ENCODE results near the gene C17orf78. TPM values are rescaled to one million over a fixed set of nuclear protein-coding genes. Genes with fewer than 3 reads are reported as not detected.

The C17orf78 gene
- total and polyA plus RNA-seq, 2 of the 13 experiments (the other 11 are each of a cell fraction or from before 2014, with no cell fraction given), result not detected

DNA sequence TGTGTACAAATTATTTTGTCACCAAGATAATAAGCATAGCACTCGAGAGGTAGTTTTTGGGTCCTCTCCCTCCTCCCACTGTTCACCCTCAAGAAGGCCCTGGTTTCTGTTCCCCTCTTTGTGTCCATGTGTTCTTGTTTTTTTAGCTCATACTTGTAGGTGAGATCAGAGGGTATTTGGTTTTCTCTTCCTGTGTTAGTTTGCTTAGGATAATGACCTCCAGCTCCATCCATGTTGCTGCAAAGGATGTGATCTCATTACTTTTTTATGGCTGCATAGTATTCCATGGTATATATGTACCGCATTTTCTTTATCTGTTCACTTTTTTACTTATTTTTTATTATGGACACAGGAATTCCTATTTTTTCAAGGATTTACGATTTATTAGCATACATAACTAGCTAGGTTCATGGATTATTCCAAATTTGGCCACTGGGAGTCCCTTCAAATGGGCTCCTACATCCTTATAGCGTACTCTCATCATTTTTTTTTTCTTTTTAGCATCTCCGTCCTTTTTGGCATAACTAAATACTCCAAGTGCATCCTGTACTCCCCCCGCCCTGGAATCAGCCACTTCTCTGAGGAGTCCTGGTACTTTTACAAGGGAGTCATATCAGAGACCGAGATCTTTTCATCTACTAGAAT, 38.2 kb downstream of the C17orf78 start:
- in situ Hi-C loops (cut with HindIII; ENCODE audit: extremely low pct_ligation_motif_present, low pct_unique_long_range_greater_than_20kb) (no loop called here), intact Hi-C loops (cut with micrococcal nuclease; ENCODE audit: unreplicated experiment) (no loop called here)
- Histone ChIP-seq H3K27ac (ENCODE audit: extremely low read length, insufficient read depth, low read length) (no peak overlapping the region), H3K36me3 (replicated peaks in 1 of 2; ENCODE audit: control insufficient read depth in 1 of 2, insufficient read depth in 2 of 2, low read length in 2 of 2) (peaks cover 4 to 21% of the 10 kb centered on the region in 2 experiments; a peak in 4 of 5 replicates), H3K4me2 (ENCODE audit: low read depth, low read length) (no peak overlapping the region), H3K27me3 (ENCODE audit: control insufficient read depth in 1 of 2, insufficient read depth in 2 of 2, low read length in 2 of 2) (no peaks in the 10 kb centered on the region), H3K79me2 (ENCODE audit: insufficient read depth, low read length) (no peaks in the 10 kb centered on the region), H3K4me1 (ENCODE audit: insufficient read depth, low read length) (no peaks in the 10 kb centered on the region), H2AFZ (ENCODE audit: low read length) (no peak overlapping the region), H4K20me1 (ENCODE audit: insufficient read depth, low read length) (no peaks in the 10 kb centered on the region), H3K4me3 (replicated peaks in 1 of 3; ENCODE audit: insufficient read depth in 1 of 3, low read depth in 2 of 3, low read length in 3 of 3) (no peak overlapping the region), H3K9me3 (ENCODE audit: low read length) (no peaks in the 10 kb centered on the region), H3K9ac (ENCODE audit: insufficient read depth, low read depth, low read length) (no peak overlapping the region)
- 96% methylated on average over 7 of the region's 7 CpGs for WGBS (ENCODE audit: low lambda C conversion rate)
- no peak for FAIRE-seq
- ATAC-seq, result no peak
- no TSS peak for BruUV-seq (replicated peaks)
- CTCF ChIA-PET (ENCODE audit: low intra/inter-chr PET ratio, low total read pairs), result no interaction called here
- TF ChIP-seq TAF15 (IDR thresholded peaks at IDR 0.05; ENCODE audit: low read depth, low read length, poor library complexity, severe bottlenecking) (no peak), NFIC (IDR thresholded peaks at IDR 0.05; ENCODE audit: low read length) (no peak), MEIS1 (CRISPR knock-in tag; IDR thresholded peaks at IDR 0.05; ENCODE audit: borderline replicate concordance) (no peak), SOX6 (IDR thresholded peaks at IDR 0.05) (no peak), SOX6 (CRISPR knock-in tag; IDR thresholded peaks at IDR 0.05) (no peak), ZNF446 (CRISPR knock-in tag; IDR thresholded peaks at IDR 0.05) (no peak)
- TF ChIP-seq, protein P1, sequence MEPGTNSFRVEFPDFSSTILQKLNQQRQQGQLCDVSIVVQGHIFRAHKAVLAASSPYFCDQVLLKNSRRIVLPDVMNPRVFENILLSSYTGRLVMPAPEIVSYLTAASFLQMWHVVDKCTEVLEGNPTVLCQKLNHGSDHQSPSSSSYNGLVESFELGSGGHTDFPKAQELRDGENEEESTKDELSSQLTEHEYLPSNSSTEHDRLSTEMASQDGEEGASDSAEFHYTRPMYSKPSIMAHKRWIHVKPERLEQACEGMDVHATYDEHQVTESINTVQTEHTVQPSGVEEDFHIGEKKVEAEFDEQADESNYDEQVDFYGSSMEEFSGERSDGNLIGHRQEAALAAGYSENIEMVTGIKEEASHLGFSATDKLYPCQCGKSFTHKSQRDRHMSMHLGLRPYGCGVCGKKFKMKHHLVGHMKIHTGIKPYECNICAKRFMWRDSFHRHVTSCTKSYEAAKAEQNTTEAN (CRISPR knock-in tag; conservative IDR thresholded peaks at IDR 0.05), result no peak
- DNase-seq (ENCODE audit: low spot score), result no peak
- POLR2A ChIA-PET, result no interaction called here

DNA sequence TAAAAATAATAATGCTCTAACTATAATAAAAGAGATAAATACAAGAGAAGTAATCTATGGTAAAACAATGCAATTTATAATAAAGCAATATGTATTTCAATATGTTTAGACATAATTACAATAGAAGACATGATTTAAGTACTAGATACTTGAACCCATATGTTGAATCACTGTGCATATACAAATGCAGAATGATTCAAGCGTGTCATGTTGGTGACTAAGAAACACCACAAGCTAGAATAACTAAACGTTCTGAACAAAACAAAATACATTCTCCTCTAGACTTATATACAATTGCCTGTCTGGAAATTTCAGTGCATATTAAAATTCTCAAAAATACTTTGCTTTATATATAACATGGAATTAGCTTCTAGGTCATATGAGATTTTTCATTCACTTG, 42.1 kb downstream of the C17orf78 start:
- WGBS (ENCODE audit: low lambda C conversion rate), result 96% methylated on average over 2 of the region's 2 CpGs
- Histone ChIP-seq H3K27me3 (ENCODE audit: control insufficient read depth in 1 of 2, insufficient read depth in 2 of 2, low read length in 2 of 2) (no peaks in the 10 kb centered on the region), H3K4me1 (ENCODE audit: insufficient read depth, low read length) (peaks cover 4% of the 10 kb centered on the region; the same call in 1 of the 2 replicates), H2AFZ (ENCODE audit: low read length) (no peak overlapping the region), H4K20me1 (ENCODE audit: insufficient read depth, low read length) (no peaks in the 10 kb centered on the region), H3K9ac (ENCODE audit: insufficient read depth, low read depth, low read length) (no peak overlapping the region), H3K9me3 (ENCODE audit: low read length) (no peaks in the 10 kb centered on the region), H3K4me2 (ENCODE audit: low read depth, low read length) (no peak overlapping the region), H3K79me2 (ENCODE audit: insufficient read depth, low read length) (no peaks in the 10 kb centered on the region), H3K4me3 (replicated peaks in 1 of 3; ENCODE audit: insufficient read depth in 1 of 3, low read depth in 2 of 3, low read length in 3 of 3) (no peak overlapping the region), H3K27ac (ENCODE audit: extremely low read length, insufficient read depth, low read length) (no peak overlapping the region), H3K36me3 (replicated peaks in 1 of 2; ENCODE audit: control insufficient read depth in 1 of 2, insufficient read depth in 2 of 2, low read length in 2 of 2) (peaks cover 1 to 17% of the 10 kb centered on the region in 2 experiments; a peak in 3 of 5 replicates)
- FAIRE-seq, result no peak
- no TSS peak for BruUV-seq (replicated peaks)
- intact Hi-C loops (cut with micrococcal nuclease; ENCODE audit: unreplicated experiment) (no loop called here), in situ Hi-C loops (cut with HindIII; ENCODE audit: extremely low pct_ligation_motif_present, low pct_unique_long_range_greater_than_20kb) (no loop called here)
- ChIA-PET CTCF (ENCODE audit: low intra/inter-chr PET ratio, low total read pairs) (no interaction called here), POLR2A (no interaction called here)
- ATAC-seq, result no peak
- DNase-seq (ENCODE audit: low spot score), result no peak
- no peak for TF ChIP-seq SOX13 (IDR thresholded peaks at IDR 0.05)
- no peak for TF ChIP-seq SOX13 (CRISPR knock-in tag; conservative IDR thresholded peaks at IDR 0.05 in 1 of 2, IDR thresholded peaks at IDR 0.05 in 1 of 2)
- TF ChIP-seq RAD51 (IDR thresholded peaks at IDR 0.05; ENCODE audit: borderline replicate concordance), result no peak
- TF ChIP-seq TCF12 (IDR thresholded peaks at IDR 0.05), result no peak
- TF ChIP-seq TCF12 (CRISPR knock-in tag; IDR thresholded peaks at IDR 0.05), result no peak
- no peak for TF ChIP-seq PRPF4 (IDR thresholded peaks at IDR 0.05; ENCODE audit: low read depth, low read length, poor library complexity, severe bottlenecking)
- TF ChIP-seq, protein P2, sequence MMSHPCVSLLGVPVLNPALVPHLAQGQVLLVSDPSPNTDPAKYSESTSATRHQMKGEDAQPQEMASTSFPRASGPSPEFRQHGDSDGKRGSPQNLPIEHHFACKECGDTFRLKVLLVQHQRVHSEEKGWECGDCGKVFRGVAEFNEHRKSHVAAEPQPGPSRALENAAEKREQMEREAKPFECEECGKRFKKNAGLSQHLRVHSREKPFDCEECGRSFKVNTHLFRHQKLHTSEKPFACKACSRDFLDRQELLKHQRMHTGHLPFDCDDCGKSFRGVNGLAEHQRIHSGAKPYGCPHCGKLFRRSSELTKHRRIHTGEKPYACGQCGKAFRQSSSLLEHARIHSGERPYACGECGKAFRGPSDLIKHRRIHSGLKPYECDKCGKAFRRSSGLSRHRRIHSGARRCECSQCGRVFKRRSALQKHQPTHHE (CRISPR knock-in tag; IDR thresholded peaks at IDR 0.05; ENCODE audit: borderline replicate concordance), result no peak
- no peak for TF ChIP-seq ZNF430 (CRISPR knock-in tag; IDR thresholded peaks at IDR 0.05)
- no peak for TF ChIP-seq ZNF138 (CRISPR knock-in tag; IDR thresholded peaks at IDR 0.05; ENCODE audit: low read depth)
